ENCODE results near the gene LRPPRC.
A peak's percentile ranks its signal among the peaks of the same experiment; 100 is the strongest.

LRPPRC gene

GRCh38 chr2:43906448-43907109, 89.2 kb downstream of the LRPPRC start:
- DNase-seq (ENCODE audit: low spot score), result no peak

DNA sequence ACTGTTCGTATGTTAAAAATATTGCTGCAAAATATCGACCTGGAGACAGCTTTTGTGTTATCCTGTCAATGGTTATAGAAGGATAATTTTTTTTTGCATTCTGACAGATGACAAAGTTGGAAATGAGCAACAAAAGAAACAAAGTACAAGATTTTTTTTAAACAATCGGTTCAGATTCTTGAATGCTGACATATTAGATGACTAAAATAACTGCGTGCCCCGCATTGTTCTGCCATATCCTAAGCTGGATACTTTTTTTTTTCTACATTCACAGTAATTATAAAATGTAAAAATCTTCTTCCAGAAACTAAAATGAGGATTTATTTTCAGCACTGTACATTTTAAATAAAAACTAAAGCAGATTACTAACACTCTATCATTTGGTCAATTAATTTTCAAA, 89.9 kb downstream of the LRPPRC start:
- no peak for DNase-seq (ENCODE audit: low spot score)

DNA sequence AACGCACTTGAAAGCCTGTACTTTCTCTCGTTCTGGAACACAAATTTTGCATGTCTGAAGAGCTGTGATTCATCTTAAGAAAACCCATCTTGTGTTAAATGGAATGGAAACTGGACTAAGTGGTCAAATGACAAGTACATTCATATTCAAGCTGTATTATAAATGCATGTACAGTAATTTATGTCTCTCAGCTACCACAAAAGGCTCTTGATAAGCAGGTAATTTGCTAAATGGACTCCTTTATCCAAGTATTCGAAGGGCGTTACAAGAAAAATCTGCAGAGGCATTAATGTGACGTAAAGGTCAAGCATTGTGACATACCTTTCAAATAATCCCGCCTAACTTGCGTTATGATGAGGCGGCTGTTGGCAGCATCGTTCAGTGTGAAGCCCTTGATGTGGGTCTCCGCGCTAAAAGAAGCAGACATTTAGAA, 90.4 kb downstream of the LRPPRC start:
- DNase-seq (ENCODE audit: low spot score), result no peak

GRCh38 chr2:43899589-43899988, 96.2 kb downstream of the LRPPRC start:
- DNase-seq (ENCODE audit: low spot score), result no peak

DNA sequence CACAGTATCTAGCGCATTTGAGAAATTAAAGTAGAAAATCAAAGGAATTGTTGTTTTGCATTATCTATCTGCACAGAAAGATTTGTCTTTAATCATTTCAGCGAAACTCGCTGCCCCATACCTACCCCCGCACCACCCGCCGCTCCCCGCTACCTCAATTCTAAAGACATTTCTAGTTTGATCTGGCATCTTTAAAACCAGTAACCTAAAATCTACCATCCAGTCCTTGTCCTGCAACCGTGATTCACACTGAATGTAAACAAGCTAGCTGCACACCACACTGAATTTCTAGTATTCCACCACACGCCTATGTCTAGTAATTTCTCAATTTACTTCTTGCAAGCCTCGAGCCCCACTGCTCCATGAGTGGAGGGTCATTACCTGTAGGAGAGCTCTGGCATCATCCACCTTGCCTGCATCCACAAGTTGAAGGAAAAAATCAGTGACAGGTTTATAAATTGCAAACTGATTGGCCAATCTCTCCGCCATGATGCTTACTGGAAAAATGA, 96.9 kb downstream of the LRPPRC start:
- no peak for DNase-seq (ENCODE audit: low spot score)

GRCh38 chr2:43898134-43898837, 97.5 kb downstream of the LRPPRC start:
- no peak for DNase-seq (ENCODE audit: low spot score)

DNA sequence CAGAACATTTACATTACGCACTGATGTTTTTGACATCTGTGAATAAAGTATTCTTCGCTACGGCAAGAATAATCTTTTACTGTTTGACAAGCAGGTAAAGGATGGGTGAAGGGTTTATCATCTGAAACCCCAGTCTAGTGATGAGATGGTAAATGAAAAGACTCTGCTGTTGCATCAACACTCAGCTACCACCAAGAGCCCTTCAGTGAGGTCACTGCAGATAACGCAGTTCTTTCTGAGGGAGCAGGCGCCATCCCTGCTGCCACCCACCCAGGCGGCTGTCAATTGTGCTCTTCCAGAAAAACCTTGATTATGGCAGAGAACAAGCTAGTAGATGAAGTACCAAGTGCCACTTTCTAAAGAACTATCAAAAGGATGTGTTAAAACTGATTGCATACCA, 98.3 kb downstream of the LRPPRC start:
- DNase-seq (ENCODE audit: low spot score), result no peak

GRCh38 chr2:43896906-43897305, 98.9 kb downstream of the LRPPRC start:
- no peak for DNase-seq (ENCODE audit: low spot score)

- no peak for DNase-seq (ENCODE audit: low spot score)
Measured at GRCh38 chr2:43894743-43895142, 101.0 kb downstream of the LRPPRC start.

- no peak for DNase-seq (ENCODE audit: low spot score)
Measured at GRCh38 chr2:43890855-43891254, 104.9 kb downstream of the LRPPRC start.

DNA sequence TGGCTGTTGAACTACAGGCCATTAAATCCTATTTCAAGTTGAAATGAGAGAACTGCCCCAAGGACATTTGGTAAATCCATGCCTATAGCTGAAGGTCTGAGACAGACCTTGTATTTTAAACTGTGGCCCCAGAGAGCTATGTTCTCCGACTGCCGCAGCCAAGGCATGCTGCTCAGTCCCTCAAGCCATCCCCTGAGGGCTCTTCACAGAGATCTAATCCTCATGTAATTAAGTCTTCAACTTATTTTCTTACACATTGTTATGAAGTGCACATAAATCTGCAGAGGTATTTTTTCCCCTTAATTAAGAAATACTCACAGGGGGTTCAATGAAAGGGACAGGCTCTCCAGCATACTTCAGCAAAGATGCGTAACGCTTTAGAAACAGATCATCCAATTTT, 106.4 kb downstream of the LRPPRC start:
- DNase-seq (ENCODE audit: low spot score), result no peak

DNA sequence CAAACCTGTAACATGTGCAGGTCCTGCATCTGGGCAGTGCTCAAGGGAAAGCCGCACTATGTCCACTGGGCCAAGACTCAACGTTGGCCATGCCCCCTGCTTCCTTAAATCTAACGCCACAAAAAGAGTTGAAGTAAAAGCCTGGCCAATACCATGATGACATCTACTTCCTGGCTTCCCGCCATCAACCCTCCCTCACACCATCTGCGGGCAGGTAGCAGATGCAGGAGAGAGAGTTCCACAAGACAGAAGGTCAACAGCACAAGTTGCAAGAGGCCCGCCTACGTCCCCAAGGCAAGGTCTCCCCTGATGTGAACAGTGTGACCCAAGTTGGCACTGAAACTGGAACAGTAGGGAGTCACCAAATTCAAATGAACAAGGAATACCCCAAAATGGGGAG, 108.6 kb downstream of the LRPPRC start:
- no peak for DNase-seq (ENCODE audit: low spot score)

- DNase-seq (ENCODE audit: low spot score), result no peak
Measured at GRCh38 chr2:43885132-43885632, 110.6 kb downstream of the LRPPRC start.

DNA sequence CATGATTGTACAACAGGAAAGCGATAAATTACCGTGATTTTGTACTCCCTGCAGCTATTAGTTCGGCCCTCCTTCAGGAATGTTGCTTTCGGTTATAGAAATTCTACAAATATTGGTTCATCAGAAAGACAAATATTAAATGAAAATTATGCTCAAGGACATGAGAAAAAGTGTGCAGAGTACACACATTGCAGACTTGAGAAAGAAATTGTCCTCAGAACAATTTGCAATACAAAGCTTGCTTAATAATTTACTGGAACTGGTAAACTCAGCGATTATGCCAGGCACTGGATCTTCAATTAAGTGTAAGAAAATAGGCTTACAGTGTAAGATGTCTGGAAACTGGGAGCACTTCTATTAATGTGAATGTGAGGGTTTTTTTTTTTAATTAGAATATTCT, 111.1 kb downstream of the LRPPRC start:
- no peak for DNase-seq (ENCODE audit: low spot score)

- DNase-seq (ENCODE audit: low spot score), result no peak
Measured at GRCh38 chr2:43882312-43882711, 113.5 kb downstream of the LRPPRC start.

- DNase-seq (ENCODE audit: low spot score), result no peak
Measured at GRCh38 chr2:43880952-43881351, 114.8 kb downstream of the LRPPRC start.

DNA sequence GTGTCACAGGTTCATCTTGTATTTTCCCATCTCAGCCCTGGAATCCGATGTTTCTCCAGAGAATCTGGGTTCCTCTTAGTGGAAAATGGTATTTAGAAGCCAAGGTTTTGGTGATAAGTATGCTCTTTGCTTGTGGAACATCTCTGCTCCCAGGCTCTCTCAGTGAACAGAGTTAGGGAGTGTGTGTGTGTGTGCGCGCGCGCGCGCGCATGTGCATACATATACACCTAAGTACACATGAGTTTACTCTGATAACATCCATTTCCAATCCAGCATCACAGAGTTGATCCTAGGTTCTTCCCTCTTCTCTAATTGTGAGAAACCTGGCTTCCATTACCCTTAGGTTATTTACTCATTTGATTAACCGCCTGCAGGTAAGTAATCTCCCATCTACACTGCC, 115.3 kb downstream of the LRPPRC start:
- DNase-seq (ENCODE audit: low spot score), result no peak

DNA sequence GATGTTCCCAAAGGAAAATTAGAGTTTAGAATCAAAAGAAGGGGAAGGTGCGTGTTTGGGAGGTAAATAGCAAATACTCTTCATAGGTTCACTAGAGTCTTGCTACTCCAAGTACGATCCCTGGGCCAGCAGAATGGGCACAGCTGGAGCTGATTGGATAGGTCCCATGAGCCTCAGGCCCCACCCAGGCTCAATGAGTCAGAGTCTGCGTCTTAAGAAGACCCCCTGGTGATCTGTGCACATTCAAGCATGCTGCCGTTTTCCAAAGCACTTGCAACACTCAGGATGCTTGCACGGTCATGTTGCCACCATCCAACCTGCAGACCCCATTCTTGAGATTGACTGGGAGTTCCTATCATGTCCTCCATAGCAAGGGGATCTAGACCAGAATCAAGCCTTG, 116.5 kb downstream of the LRPPRC start:
- DNase-seq (ENCODE audit: low spot score), result no peak

DNA sequence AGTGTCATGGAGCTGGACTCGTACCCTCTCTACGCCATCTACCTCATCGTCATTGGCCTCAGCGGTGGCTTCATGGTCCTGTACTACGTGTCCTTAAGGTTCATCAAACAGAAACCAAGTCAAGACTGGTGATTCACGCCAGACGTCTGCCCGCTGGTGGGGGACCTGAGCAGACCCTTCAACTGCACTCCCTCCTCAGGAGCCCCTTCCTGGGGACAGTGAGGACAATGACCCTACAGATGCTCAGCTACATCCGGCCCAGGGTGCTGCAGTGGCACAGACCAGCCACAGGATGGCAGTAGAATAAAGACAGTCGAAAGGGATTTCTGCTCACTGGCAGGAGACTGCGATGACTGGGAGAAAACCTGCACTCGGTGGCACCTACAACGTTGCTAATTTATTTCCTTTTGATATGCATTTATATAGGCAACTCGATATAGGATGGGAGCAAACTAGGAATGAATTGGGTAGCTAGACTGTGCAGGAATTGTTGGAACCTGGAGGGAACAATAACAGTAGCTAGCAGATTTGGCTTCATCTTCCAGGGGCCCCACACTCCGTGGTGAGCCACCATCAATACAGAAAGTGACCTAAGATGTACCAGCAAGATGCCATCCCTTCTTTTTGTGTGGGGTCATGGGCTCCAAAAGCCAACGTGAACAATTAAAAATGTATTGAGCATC, 117.9 kb downstream of the LRPPRC start:
- DNase-seq (ENCODE audit: low spot score), result peak; percentile 67

GRCh38 chr2:43874776-43875451, 120.9 kb downstream of the LRPPRC start:
- DNase-seq (ENCODE audit: low spot score), result no peak

DNA sequence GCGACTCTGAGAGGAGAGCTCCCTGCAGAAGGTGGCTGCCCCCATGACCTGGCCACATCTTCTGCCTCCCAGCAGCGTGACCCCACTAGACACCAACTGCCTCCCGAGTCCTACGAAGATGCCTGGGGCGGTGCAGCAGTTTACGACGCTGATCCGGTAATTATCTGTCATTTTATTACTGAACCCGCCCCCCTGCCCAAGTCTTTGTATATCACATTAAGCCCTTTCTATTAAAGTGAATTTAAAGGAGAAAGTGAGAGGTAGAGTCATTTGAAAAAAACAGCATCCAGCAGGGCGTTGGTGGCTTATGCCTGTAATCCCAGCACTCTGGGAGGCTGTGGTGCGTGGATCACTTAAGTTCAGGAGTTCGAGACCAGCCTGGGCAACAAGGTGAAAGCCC, 123.6 kb downstream of the LRPPRC start:
- no peak for DNase-seq (ENCODE audit: low spot score)

- DNase-seq (ENCODE audit: low spot score), result no peak
Measured at GRCh38 chr2:43855292-43855691, 140.5 kb downstream of the LRPPRC start.
